Body of pancreas (tissue), 4 donors: ENCODE measurements around the gene LMBR1. TPM values are rescaled to one million over a fixed set of nuclear protein-coding genes. Genes with fewer than 3 reads are reported as not detected.

Experiments used
- ATAC-seq: fragments of 150-250 bp; one replicate; pipeline ENCODE4 v1.9.1; 2016
- DNase-seq, 4 donors: peaks; one replicate each; pipeline ENCODE4 v3.0.0-alpha.2; 2019
- H3K27ac ChIP-seq, 4 donors: fragments of 200-600 bp; sonication (generic); 1 replicate in 3 of 4; 2 replicates in 1 of 4; pipeline versions ENCODE4 v1.5.1 to v1.6.1; 2016 to 2019; ENCODE audit warnings: mild to moderate bottlenecking in 1 of 4, mixed read lengths in 1 of 4, moderate library complexity in 1 of 4
- H3K27me3 ChIP-seq, 2 donors: fragments of 200-600 bp; sonication (generic); one replicate each; pipeline ENCODE4 v1.6.0; 2016; ENCODE audit warnings: mild to moderate bottlenecking in 1 of 2
- H3K36me3 ChIP-seq, 2 donors: fragments of 200-600 bp; sonication (generic); replicated peaks in 1 of 2; 2 replicates each; pipeline ENCODE4 v1.5.1; 2016; ENCODE audit warnings: low read depth in 2 of 2; ENCODE audit not compliant: insufficient read depth in 1 of 2
- H3K4me1 ChIP-seq: fragments of 200-600 bp; sonication (generic); one replicate; pipeline ENCODE4 v1.6.0; 2016
- H3K4me3 ChIP-seq, 2 donors: fragments of 200-600 bp; sonication (generic); 1 replicate in 1 of 2; 2 replicates in 1 of 2; pipeline ENCODE4 v1.5.1; 2016 to 2019
- H3K9me3 ChIP-seq, 3 donors: fragments of 200-600 bp; sonication (generic); 1 replicate in 2 of 3; 2 replicates in 1 of 3; pipeline ENCODE4 v1.5.1; 2016
- CTCF ChIP-seq, 7 experiments: fragments of 450-650 bp in 4 of 7; fragments of 200-600 bp in 3 of 7; sonication (generic) in 3 of 7; IDR thresholded peaks; one replicate each; pipeline ENCODE4 v1.5.1; 2016 to 2019; ENCODE audit warnings: antibody characterized with exemption in 7 of 7
- POLR2A ChIP-seq, 3 donors: fragments of 450-650 bp; IDR thresholded peaks; one replicate each; pipeline ENCODE4 v1.6.1; 2016; ENCODE audit warnings: antibody characterized with exemption in 3 of 3, mild to moderate bottlenecking in 2 of 3
- WGBS, 2 donors: methylation state at CpG; one replicate each; pipeline ENCODE4 v1.1.5; 2017; 5-methylcytosine and 5-hydroxymethylcytosine counted together
- intact Hi-C: fragments of 100-400 bp; cut with DNase I; formaldehyde crosslinking; loops from one replicate; pipeline ENCODE4 v1.15.1; 2023
- total RNA-seq, 2 donors: library from RNA; depleted of rRNA; stranded (reverse); fragments of >200 nt; gene quantifications; one replicate each; pipeline ENCODE4 v1.1.0, GENCODE V29; 2016

LMBR1 gene
- total RNA-seq, 2 donors from 2014 or later: 23.4 to 54.0 TPM

- TF ChIP-seq POLR2A (IDR thresholded peaks at IDR 0.05): no peak
- no peak for TF ChIP-seq CTCF (IDR thresholded peaks at IDR 0.05)
- H3K36me3 ChIP-seq: no peaks in the 10 kb centered on the region
- intact Hi-C loops: no loop called here
- no peak for DNase-seq
- no peak for ATAC-seq
- no peaks in the 10 kb centered on the region for H3K27me3 ChIP-seq
- no peak overlapping the region for H3K4me3 ChIP-seq
- no peaks in the 10 kb centered on the region for H3K9me3 ChIP-seq
- H3K27ac ChIP-seq: no peak overlapping the region
- peaks cover 4% of the 10 kb centered on the region for H3K4me1 ChIP-seq
These were observed 102.7 kb downstream of the LMBR1 start for GRCh38 chr7:156790264-156790663.

- TF ChIP-seq POLR2A (IDR thresholded peaks at IDR 0.05) (no peak), CTCF (IDR thresholded peaks at IDR 0.05) (no peak)
- intact Hi-C loops: no loop called here
- DNase-seq: no peak
- Histone ChIP-seq H3K9me3 (no peaks in the 10 kb centered on the region), H3K27me3 (no peaks in the 10 kb centered on the region), H3K36me3 (no peaks in the 10 kb centered on the region), H3K4me3 (no peak overlapping the region), H3K4me1 (peaks cover under 1% of the 10 kb centered on the region), H3K27ac (no peak overlapping the region)
- no peak for ATAC-seq
- WGBS, 2 donors: 90 to 92% methylated on average over 4 of the region's 4 CpGs
These were observed 106.9 kb downstream of the LMBR1 start for GRCh38 chr7:156785998-156786543.

GRCh38 chr7:156783864-156784263, 109.1 kb downstream of the LMBR1 start:
- intact Hi-C loops: no loop called here
- ATAC-seq (no peak), DNase-seq (no peak)
- Histone ChIP-seq H3K9me3 (no peaks in the 10 kb centered on the region), H3K4me1 (no peaks in the 10 kb centered on the region), H3K27ac (no peak overlapping the region), H3K27me3 (no peaks in the 10 kb centered on the region), H3K36me3 (no peaks in the 10 kb centered on the region), H3K4me3 (no peak overlapping the region)
- WGBS, 2 donors: 95 to 99% methylated on average over 4 of the region's 4 CpGs
- TF ChIP-seq POLR2A (IDR thresholded peaks at IDR 0.05): no peak
- TF ChIP-seq CTCF (IDR thresholded peaks at IDR 0.05): no peak

- DNase-seq: no peak
- TF ChIP-seq POLR2A (IDR thresholded peaks at IDR 0.05): no peak
- TF ChIP-seq CTCF (IDR thresholded peaks at IDR 0.05): no peak
- no peak overlapping the region for H3K4me3 ChIP-seq
- no peak for ATAC-seq
- H3K27me3 ChIP-seq: no peaks in the 10 kb centered on the region
- no peaks in the 10 kb centered on the region for H3K4me1 ChIP-seq
- WGBS, 2 donors: 89% methylated on average over 2 of the region's 2 CpGs
- H3K36me3 ChIP-seq: no peaks in the 10 kb centered on the region
- H3K9me3 ChIP-seq: no peaks in the 10 kb centered on the region
- intact Hi-C loops: no loop called here
- no peak overlapping the region for H3K27ac ChIP-seq
These were observed 111.0 kb downstream of the LMBR1 start for GRCh38 chr7:156781972-156782371.

- DNase-seq: no peak
- 86 to 91% methylated on average over 4 of the region's 4 CpGs for WGBS, 2 donors
- ATAC-seq: no peak
- H3K27ac ChIP-seq: no peak overlapping the region
- no peaks in the 10 kb centered on the region for H3K36me3 ChIP-seq
- TF ChIP-seq POLR2A (IDR thresholded peaks at IDR 0.05): no peak
- no peak for TF ChIP-seq CTCF (IDR thresholded peaks at IDR 0.05)
- H3K9me3 ChIP-seq: no peaks in the 10 kb centered on the region
- no peaks in the 10 kb centered on the region for H3K27me3 ChIP-seq
- intact Hi-C loops: no loop called here
- H3K4me1 ChIP-seq: no peaks in the 10 kb centered on the region
- no peak overlapping the region for H3K4me3 ChIP-seq
These were observed 112.1 kb downstream of the LMBR1 start for GRCh38 chr7:156780724-156781455.
